GM23338 (cell line): ENCODE measurements around the gene COL18A1. TPM values are rescaled to one million over a fixed set of nuclear protein-coding genes. Genes with fewer than 3 reads are reported as not detected.

ENCODE experiments used
- ATAC-seq: fragments of 200-7000 bp; cut with Tn5 transposase; 3 replicates; pipeline ENCODE4 v1.9.1; 2020
- DNase-seq: peaks from one replicate; pipeline ENCODE4 v3.0.0-alpha.2; 2015; ENCODE audit warnings: low spot score
- H2AFZ ChIP-seq: fragments of 200-600 bp; sonication (generic); 2 replicates; pipeline ENCODE4 v1.8.0; 2016; ENCODE audit warnings: antibody characterized with exemption, mild to moderate bottlenecking, moderate library complexity
- H3F3A ChIP-seq: fragments of 200-600 bp; sonication (generic); replicated peaks from 2 replicates; pipeline ENCODE4 v1.8.0; 2017; ENCODE audit warnings: antibody characterized with exemption, mixed run types, low read depth
- H3K27ac ChIP-seq: fragments of 200-600 bp; sonication (generic); 2 replicates; pipeline ENCODE4 v1.6.1; 2016; ENCODE audit warnings: low read depth
- H3K27me3 ChIP-seq: fragments of 200-600 bp; sonication (generic); 2 replicates; pipeline ENCODE4 v1.8.0; 2016; ENCODE audit warnings: mild to moderate bottlenecking, mixed run types, moderate library complexity; ENCODE audit not compliant: insufficient read depth
- H3K36me3 ChIP-seq: fragments of 200-600 bp; sonication (generic); 2 replicates; pipeline ENCODE4 v1.8.0; 2016; ENCODE audit warnings: mild to moderate bottlenecking; ENCODE audit not compliant: insufficient read depth
- H3K4me1 ChIP-seq: fragments of 200-600 bp; sonication (generic); 2 replicates; pipeline ENCODE4 v1.8.0; 2016; ENCODE audit warnings: mild to moderate bottlenecking, moderate library complexity; ENCODE audit not compliant: insufficient read depth
- H3K4me2 ChIP-seq: fragments of 200-600 bp; sonication (generic); 2 replicates; pipeline ENCODE4 v1.7.1; 2017; ENCODE audit warnings: mixed run types
- H3K4me3 ChIP-seq: fragments of 200-600 bp; sonication (generic); 2 replicates; pipeline ENCODE4 v1.6.1; 2016; ENCODE audit warnings: mixed run types
- H3K79me2 ChIP-seq: fragments of 200-600 bp; sonication (generic); replicated peaks from 2 replicates; pipeline ENCODE4 v1.8.0; 2017; ENCODE audit warnings: mild to moderate bottlenecking; ENCODE audit not compliant: insufficient read depth
- H3K9me2 ChIP-seq: fragments of 200-600 bp; sonication (generic); 2 replicates; pipeline ENCODE4 v1.8.0; 2017; ENCODE audit not compliant: insufficient read depth
- H4K20me1 ChIP-seq: fragments of 200-600 bp; sonication (generic); replicated peaks from 2 replicates; pipeline ENCODE4 v1.8.0; 2017; ENCODE audit warnings: mild to moderate bottlenecking; ENCODE audit not compliant: insufficient read depth
- H3K27ac Mint-ChIP-seq: 2 replicates; pipeline ENCODE4 v1.8.0; 2020; ENCODE audit warnings: inconsistent platforms, mild to moderate bottlenecking, moderate library complexity, mixed read lengths
- H3K27me3 Mint-ChIP-seq: 3 replicates; pipeline ENCODE4 v1.8.0; 2022; ENCODE audit warnings: low read depth, mild to moderate bottlenecking, moderate library complexity, mixed read lengths, inconsistent platforms; ENCODE audit not compliant: insufficient read depth, poor library complexity
- H3K36me3 Mint-ChIP-seq: 3 replicates; pipeline ENCODE4 v1.8.0; 2021; ENCODE audit warnings: low read depth, mild to moderate bottlenecking, inconsistent platforms, moderate library complexity, mixed read lengths
- H3K4me1 Mint-ChIP-seq: 3 replicates; pipeline ENCODE4 v1.8.0; 2020; ENCODE audit warnings: mild to moderate bottlenecking, inconsistent platforms, mixed read lengths
- H3K4me3 Mint-ChIP-seq: 3 replicates; pipeline ENCODE4 v1.8.0; 2021; ENCODE audit warnings: moderate library complexity, mild to moderate bottlenecking, inconsistent platforms, mixed read lengths
- H3K9me3 Mint-ChIP-seq: 3 replicates; pipeline ENCODE4 v1.8.0; 2020; ENCODE audit warnings: moderate library complexity, mild to moderate bottlenecking, inconsistent platforms, mixed read lengths
- EZH2phosphoT487 ChIP-seq: fragments of 200-600 bp; sonication (generic); IDR thresholded peaks from one replicate; pipeline ENCODE4 v1.8.1; 2018; ENCODE audit warnings: antibody characterized with exemption; ENCODE audit not compliant: unreplicated experiment
- POLR2AphosphoS5 ChIP-seq: IDR thresholded peaks from 2 replicates; pipeline ENCODE4 v1.6.1; 2016; ENCODE audit warnings: antibody characterized with exemption, low read depth
- REST ChIP-seq: IDR thresholded peaks from one replicate; pipeline ENCODE4 v1.6.1; 2018; ENCODE audit warnings: antibody characterized with exemption; ENCODE audit not compliant: unreplicated experiment
- polyA plus RNA-seq: library from polyadenylated mRNA; unstranded; fragments of >200 nt; fragmentation: Nextera tagmentation; extraction: Ambion mirVana; gene quantifications from 2 replicates; pipeline ENCODE4 v1.2.1, GENCODE V29; 2016
- total RNA-seq: library from RNA; depleted of rRNA; stranded (reverse); fragments of >200 nt; shearing (Covaris generic); gene quantifications from 2 replicates; pipeline ENCODE4 v1.2.3, GENCODE V29; 2014
- TF ChIP-seq, protein P1 (sequence below), 2 experiments: fragments of 200-600 bp in 1 of 2; sonication (generic) in 1 of 2; conservative IDR thresholded peaks; 2 replicates each; pipeline versions ENCODE4 v1.5.1 to v1.6.1; 2016 to 2017; ENCODE audit warnings: antibody characterized with exemption in 2 of 2, low read depth in 2 of 2, mild to moderate bottlenecking in 2 of 2, moderate library complexity in 1 of 2

The COL18A1 gene
- total and polyA plus RNA-seq, 2 experiments from 2014 or later, result 38.4 to 430 TPM

DNA sequence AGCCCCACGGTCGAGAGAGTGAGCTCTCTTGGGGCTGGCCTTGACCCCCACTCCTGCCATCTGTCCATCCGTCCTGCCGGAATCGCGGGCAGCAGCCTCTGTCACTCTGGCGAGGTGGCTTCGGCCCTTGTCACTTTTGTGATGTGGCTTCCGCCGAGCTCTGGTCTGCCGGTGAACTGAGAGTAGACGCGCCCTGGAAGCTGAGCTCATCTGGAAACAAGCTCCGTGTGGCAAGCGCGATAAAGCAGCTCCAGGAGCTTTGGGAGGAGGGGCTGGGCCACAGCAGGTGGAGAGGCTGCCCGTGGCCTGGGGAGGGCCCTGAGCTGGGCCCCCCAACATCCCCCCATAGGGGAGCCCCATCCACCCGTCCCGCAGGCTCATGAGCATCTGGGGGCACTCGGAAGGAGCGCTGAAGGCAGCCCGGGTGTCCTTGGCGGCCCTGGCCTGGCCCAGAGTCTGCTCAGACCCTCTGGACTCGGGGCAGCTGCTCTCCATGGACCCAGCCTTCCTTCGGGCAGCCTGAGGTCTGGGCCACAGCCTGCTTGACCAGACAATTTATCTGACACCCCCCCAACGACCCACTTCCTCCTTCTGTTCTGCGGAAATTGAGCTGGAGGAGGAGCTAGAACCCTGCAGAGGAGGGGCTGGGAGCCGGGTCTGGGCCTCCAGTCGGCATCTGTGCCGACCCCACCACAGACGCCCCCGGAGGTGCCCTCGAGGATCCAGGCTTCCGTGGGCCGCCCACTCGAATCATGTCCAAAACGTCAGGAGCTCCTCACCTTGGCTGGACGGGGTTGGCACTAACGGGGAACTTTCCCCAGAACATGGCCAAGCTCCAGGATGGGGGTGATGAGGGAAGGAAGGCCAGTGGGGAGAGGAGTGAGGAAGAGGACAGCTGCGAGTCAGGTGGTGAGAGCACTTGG, 78.2 kb downstream of the COL18A1 start (continued):
- TF ChIP-seq REST (no peak), EZH2phosphoT487 (no peak)

DNA sequence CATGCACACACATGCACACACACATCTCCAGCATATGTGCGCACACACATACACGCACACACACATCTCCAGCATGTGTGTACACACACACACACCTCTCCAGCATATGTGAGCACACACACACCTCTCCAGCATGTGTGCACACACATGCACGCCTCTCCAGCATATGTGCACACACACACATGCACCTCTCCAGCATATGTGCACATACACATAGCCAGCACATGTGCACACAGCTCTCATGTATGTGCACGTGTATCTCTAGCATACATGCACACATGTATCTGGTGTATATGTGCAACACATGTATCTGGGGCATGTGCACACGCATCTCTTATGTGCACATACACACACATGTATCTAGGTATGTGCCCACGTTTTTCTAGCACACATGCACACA, 79.4 kb downstream of the COL18A1 start:
- Mint-ChIP-seq H3K36me3 (peaks cover 54% of the 10 kb centered on the region), H3K4me1 (peaks cover 21% of the 10 kb centered on the region), H3K27ac (no peak overlapping the region), H3K4me3 (no peak overlapping the region), H3K9me3 (no peaks in the 10 kb centered on the region), H3K27me3 (peaks cover 7% of the 10 kb centered on the region)
- H3K9me2 ChIP-seq, result no peaks in the 10 kb centered on the region
- no peaks in the 10 kb centered on the region; the same call in none of the 2 replicates for H4K20me1 ChIP-seq
- peaks cover 2% of the 10 kb centered on the region for H3K36me3 ChIP-seq
- H3K79me2 ChIP-seq, result no peaks in the 10 kb centered on the region
- no peak overlapping the region for H3K27ac ChIP-seq
- no peak for ATAC-seq
- H3K27me3 ChIP-seq, result no peaks in the 10 kb centered on the region
- peaks cover 10% of the 10 kb centered on the region for H3K4me1 ChIP-seq
- H3K4me3 ChIP-seq, result no peak overlapping the region
- H2AFZ ChIP-seq, result no peak overlapping the region
- DNase-seq, result no peak
- no peak overlapping the region for H3K4me2 ChIP-seq
- TF ChIP-seq POLR2AphosphoS5 (peak; percentile 36), EZH2phosphoT487 (no peak)
- H3F3A ChIP-seq, result peaks cover 8% of the 10 kb centered on the region

- Histone ChIP-seq H3F3A (peaks cover 7% of the 10 kb centered on the region), H3K27me3 (no peaks in the 10 kb centered on the region), H3K36me3 (no peaks in the 10 kb centered on the region; the same call in none of the 2 replicates), H3K9me2 (no peaks in the 10 kb centered on the region), H3K4me3 (no peak overlapping the region), H3K27ac (no peak overlapping the region), H3K79me2 (no peaks in the 10 kb centered on the region), H3K4me1 (peaks cover 10% of the 10 kb centered on the region), H3K4me2 (no peak overlapping the region), H2AFZ (no peak overlapping the region), H4K20me1 (no peaks in the 10 kb centered on the region; the same call in none of the 2 replicates)
- Mint-ChIP-seq H3K4me1 (peaks cover 21% of the 10 kb centered on the region), H3K9me3 (no peaks in the 10 kb centered on the region), H3K36me3 (peaks cover 48% of the 10 kb centered on the region), H3K27me3 (peaks cover 3% of the 10 kb centered on the region), H3K27ac (no peak overlapping the region), H3K4me3 (no peak overlapping the region)
- DNase-seq (no peak), ATAC-seq (no peak)
- 0 out of 2 replicates have a peak, but pooled peaks have one; percentile 18 for TF ChIP-seq POLR2AphosphoS5
- TF ChIP-seq, protein P1, sequence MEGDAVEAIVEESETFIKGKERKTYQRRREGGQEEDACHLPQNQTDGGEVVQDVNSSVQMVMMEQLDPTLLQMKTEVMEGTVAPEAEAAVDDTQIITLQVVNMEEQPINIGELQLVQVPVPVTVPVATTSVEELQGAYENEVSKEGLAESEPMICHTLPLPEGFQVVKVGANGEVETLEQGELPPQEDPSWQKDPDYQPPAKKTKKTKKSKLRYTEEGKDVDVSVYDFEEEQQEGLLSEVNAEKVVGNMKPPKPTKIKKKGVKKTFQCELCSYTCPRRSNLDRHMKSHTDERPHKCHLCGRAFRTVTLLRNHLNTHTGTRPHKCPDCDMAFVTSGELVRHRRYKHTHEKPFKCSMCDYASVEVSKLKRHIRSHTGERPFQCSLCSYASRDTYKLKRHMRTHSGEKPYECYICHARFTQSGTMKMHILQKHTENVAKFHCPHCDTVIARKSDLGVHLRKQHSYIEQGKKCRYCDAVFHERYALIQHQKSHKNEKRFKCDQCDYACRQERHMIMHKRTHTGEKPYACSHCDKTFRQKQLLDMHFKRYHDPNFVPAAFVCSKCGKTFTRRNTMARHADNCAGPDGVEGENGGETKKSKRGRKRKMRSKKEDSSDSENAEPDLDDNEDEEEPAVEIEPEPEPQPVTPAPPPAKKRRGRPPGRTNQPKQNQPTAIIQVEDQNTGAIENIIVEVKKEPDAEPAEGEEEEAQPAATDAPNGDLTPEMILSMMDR (conservative IDR thresholded peaks at IDR 0.05; ENCODE audit: low read depth in 2 of 2), result no peak
Measured at GRCh38 chr21:45485686-45486442, 80.9 kb downstream of the COL18A1 start.
